HEK293 (cell line): Measurements from ENCODE around the gene USP16.
A peak's percentile ranks its signal among the peaks of the same experiment; 100 is the strongest.

Source experiments
- IKZF3 ChIP-seq: fragments of 450-650 bp; IDR thresholded peaks from 2 replicates; pipeline ENCODE4 v1.5.0; 2018; ENCODE audit warnings: missing biosample characterization, mild to moderate bottlenecking, missing genetic modification characterization, moderate library complexity
- OSR2 ChIP-seq: fragments of 450-650 bp; formaldehyde crosslinking; IDR thresholded peaks from 2 replicates; pipeline ENCODE4 v1.5.1; 2016; ENCODE audit warnings: missing biosample characterization, missing genetic modification characterization
- REPIN1 ChIP-seq: fragments of 450-650 bp; formaldehyde crosslinking; IDR thresholded peaks from 2 replicates; pipeline ENCODE4 v1.5.1; 2017; ENCODE audit warnings: missing biosample characterization, missing genetic modification characterization, low read depth
- SALL2 ChIP-seq: fragments of 450-650 bp; formaldehyde crosslinking; IDR thresholded peaks from 2 replicates; pipeline ENCODE4 v1.5.0; 2017; ENCODE audit warnings: missing biosample characterization, mild to moderate bottlenecking, missing genetic modification characterization, borderline replicate concordance
- SP2 ChIP-seq: fragments of 450-650 bp; formaldehyde crosslinking; IDR thresholded peaks from 2 replicates; pipeline ENCODE4 v1.5.1; 2016; ENCODE audit warnings: missing biosample characterization, missing genetic modification characterization
- SP7 ChIP-seq: fragments of 450-650 bp; formaldehyde crosslinking; IDR thresholded peaks from 2 replicates; pipeline ENCODE4 v1.5.1; 2016; ENCODE audit warnings: missing biosample characterization, missing genetic modification characterization
- YY1 ChIP-seq: fragments of 450-650 bp; formaldehyde crosslinking; IDR thresholded peaks from 2 replicates; pipeline ENCODE4 v1.5.1; 2018; ENCODE audit warnings: missing biosample characterization, missing genetic modification characterization
- ZBTB7A ChIP-seq: fragments of 450-650 bp; formaldehyde crosslinking; IDR thresholded peaks from 2 replicates; pipeline ENCODE4 v1.5.1; 2016; ENCODE audit warnings: low read depth, missing biosample characterization, missing genetic modification characterization
- ZNF132 ChIP-seq: fragments of 450-650 bp; formaldehyde crosslinking; IDR thresholded peaks from 2 replicates; pipeline ENCODE4 v1.5.1; 2017; ENCODE audit warnings: missing biosample characterization, missing genetic modification characterization, borderline replicate concordance
- ZNF138 ChIP-seq: fragments of 450-650 bp; formaldehyde crosslinking; IDR thresholded peaks from 2 replicates; pipeline ENCODE4 v1.5.1; 2016; ENCODE audit warnings: missing biosample characterization, missing genetic modification characterization, borderline replicate concordance
- ZNF202 ChIP-seq: fragments of 450-650 bp; formaldehyde crosslinking; IDR thresholded peaks from 2 replicates; pipeline ENCODE4 v1.5.1; 2016; ENCODE audit warnings: missing biosample characterization, missing genetic modification characterization, borderline replicate concordance
- ZNF24 ChIP-seq: fragments of 450-650 bp; formaldehyde crosslinking; IDR thresholded peaks from 2 replicates; pipeline ENCODE4 v1.5.1; 2016; ENCODE audit warnings: missing biosample characterization, missing genetic modification characterization
- ZNF266 ChIP-seq: fragments of 450-650 bp; formaldehyde crosslinking; IDR thresholded peaks from 2 replicates; pipeline ENCODE4 v1.5.1; 2016; ENCODE audit warnings: missing biosample characterization, missing genetic modification characterization, low read depth
- ZNF324 ChIP-seq: fragments of 450-650 bp; formaldehyde crosslinking; IDR thresholded peaks from 2 replicates; pipeline ENCODE4 v1.5.1; 2016; ENCODE audit warnings: missing biosample characterization, missing genetic modification characterization
- ZNF335 ChIP-seq: fragments of 450-650 bp; formaldehyde crosslinking; conservative IDR thresholded peaks from 2 replicates; pipeline ENCODE4 v1.5.1; 2016; ENCODE audit warnings: missing biosample characterization, missing genetic modification characterization
- ZNF394 ChIP-seq: fragments of 450-650 bp; formaldehyde crosslinking; IDR thresholded peaks from 2 replicates; pipeline ENCODE4 v1.5.1; 2016; ENCODE audit warnings: missing biosample characterization, missing genetic modification characterization, mild to moderate bottlenecking, moderate library complexity, borderline replicate concordance
- ZNF501 ChIP-seq: fragments of 450-650 bp; formaldehyde crosslinking; IDR thresholded peaks from 2 replicates; pipeline ENCODE4 v1.5.1; 2016; ENCODE audit warnings: missing biosample characterization, missing genetic modification characterization
- ZNF544 ChIP-seq: fragments of 450-650 bp; formaldehyde crosslinking; IDR thresholded peaks from 2 replicates; pipeline ENCODE4 v1.5.0; 2017; ENCODE audit warnings: missing biosample characterization, missing genetic modification characterization
- ZNF548 ChIP-seq: fragments of 450-650 bp; formaldehyde crosslinking; IDR thresholded peaks from 2 replicates; pipeline ENCODE4 v1.5.1; 2016; ENCODE audit warnings: missing biosample characterization, missing genetic modification characterization
- ZNF585B ChIP-seq: fragments of 450-650 bp; formaldehyde crosslinking; IDR thresholded peaks from 2 replicates; pipeline ENCODE4 v1.5.1; 2016; ENCODE audit warnings: missing biosample characterization, missing genetic modification characterization
- ZNF670 ChIP-seq: fragments of 450-650 bp; formaldehyde crosslinking; IDR thresholded peaks from 2 replicates; pipeline ENCODE4 v1.5.1; 2016; ENCODE audit warnings: missing biosample characterization, missing genetic modification characterization, low read depth
- ZNF701 ChIP-seq: fragments of 450-650 bp; formaldehyde crosslinking; IDR thresholded peaks from 2 replicates; pipeline ENCODE4 v1.5.1; 2016; ENCODE audit warnings: missing biosample characterization, missing genetic modification characterization
- ZXDB ChIP-seq: fragments of 450-650 bp; formaldehyde crosslinking; IDR thresholded peaks from 2 replicates; pipeline ENCODE4 v1.5.1; 2016; ENCODE audit warnings: missing biosample characterization, missing genetic modification characterization
- TF ChIP-seq, protein P1 (sequence below): fragments of 450-650 bp; formaldehyde crosslinking; IDR thresholded peaks from 2 replicates; pipeline ENCODE4 v1.5.0; 2017; ENCODE audit warnings: missing biosample characterization, missing genetic modification characterization, borderline replicate concordance
- TF ChIP-seq, protein P2 (sequence below): fragments of 450-650 bp; formaldehyde crosslinking; IDR thresholded peaks from 2 replicates; pipeline ENCODE4 v1.5.1; 2017; ENCODE audit warnings: missing biosample characterization, missing genetic modification characterization
- TF ChIP-seq, protein P3 (sequence below): fragments of 450-650 bp; formaldehyde crosslinking; IDR thresholded peaks from 2 replicates; pipeline ENCODE4 v1.5.1; 2017; ENCODE audit warnings: missing biosample characterization, missing genetic modification characterization
- TF ChIP-seq, protein P4 (sequence below): fragments of 450-650 bp; formaldehyde crosslinking; IDR thresholded peaks from 2 replicates; pipeline ENCODE4 v1.5.1; 2016; ENCODE audit warnings: missing biosample characterization, missing genetic modification characterization
- TF ChIP-seq, protein P5 (sequence below): fragments of 450-650 bp; formaldehyde crosslinking; conservative IDR thresholded peaks from 2 replicates; pipeline ENCODE4 v1.5.1; 2016; ENCODE audit warnings: low read depth, missing biosample characterization, missing genetic modification characterization

Gene USP16

DNA sequence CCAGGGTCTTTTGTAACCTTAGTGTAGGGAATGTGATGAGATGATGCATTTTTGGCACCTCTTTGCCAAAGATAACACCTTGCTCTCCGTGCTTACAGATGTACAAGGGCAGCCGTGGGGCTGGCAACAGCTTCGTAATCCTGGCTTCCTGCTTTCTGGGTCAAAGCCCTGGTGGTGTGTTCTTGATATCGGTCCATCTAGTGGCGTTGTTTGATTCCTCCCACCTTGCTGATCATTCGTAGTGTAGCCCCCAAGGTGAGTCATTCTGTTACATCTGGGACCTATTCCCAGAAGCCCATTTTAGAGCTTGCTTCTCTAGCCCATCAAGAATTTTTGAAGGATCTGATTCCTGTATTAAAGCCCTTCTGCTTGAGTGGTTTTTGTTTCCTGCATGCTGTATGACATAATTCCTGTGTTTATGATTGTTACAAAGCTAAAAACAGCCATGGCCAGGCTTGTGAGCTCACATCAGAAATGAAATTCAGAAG lies 56.0 kb downstream of the USP16 start (continued):
- TF ChIP-seq, protein P1, sequence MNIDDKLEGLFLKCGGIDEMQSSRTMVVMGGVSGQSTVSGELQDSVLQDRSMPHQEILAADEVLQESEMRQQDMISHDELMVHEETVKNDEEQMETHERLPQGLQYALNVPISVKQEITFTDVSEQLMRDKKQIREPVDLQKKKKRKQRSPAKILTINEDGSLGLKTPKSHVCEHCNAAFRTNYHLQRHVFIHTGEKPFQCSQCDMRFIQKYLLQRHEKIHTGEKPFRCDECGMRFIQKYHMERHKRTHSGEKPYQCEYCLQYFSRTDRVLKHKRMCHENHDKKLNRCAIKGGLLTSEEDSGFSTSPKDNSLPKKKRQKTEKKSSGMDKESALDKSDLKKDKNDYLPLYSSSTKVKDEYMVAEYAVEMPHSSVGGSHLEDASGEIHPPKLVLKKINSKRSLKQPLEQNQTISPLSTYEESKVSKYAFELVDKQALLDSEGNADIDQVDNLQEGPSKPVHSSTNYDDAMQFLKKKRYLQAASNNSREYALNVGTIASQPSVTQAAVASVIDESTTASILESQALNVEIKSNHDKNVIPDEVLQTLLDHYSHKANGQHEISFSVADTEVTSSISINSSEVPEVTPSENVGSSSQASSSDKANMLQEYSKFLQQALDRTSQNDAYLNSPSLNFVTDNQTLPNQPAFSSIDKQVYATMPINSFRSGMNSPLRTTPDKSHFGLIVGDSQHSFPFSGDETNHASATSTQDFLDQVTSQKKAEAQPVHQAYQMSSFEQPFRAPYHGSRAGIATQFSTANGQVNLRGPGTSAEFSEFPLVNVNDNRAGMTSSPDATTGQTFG (tag by site-specific recombination): no peak
- no peak for TF ChIP-seq OSR2
- TF ChIP-seq YY1 (tag by site-specific recombination): no peak
- no peak for TF ChIP-seq ZNF266 (tag by site-specific recombination)
- no peak for TF ChIP-seq ZNF670 (tag by site-specific recombination)
- TF ChIP-seq, protein P2, sequence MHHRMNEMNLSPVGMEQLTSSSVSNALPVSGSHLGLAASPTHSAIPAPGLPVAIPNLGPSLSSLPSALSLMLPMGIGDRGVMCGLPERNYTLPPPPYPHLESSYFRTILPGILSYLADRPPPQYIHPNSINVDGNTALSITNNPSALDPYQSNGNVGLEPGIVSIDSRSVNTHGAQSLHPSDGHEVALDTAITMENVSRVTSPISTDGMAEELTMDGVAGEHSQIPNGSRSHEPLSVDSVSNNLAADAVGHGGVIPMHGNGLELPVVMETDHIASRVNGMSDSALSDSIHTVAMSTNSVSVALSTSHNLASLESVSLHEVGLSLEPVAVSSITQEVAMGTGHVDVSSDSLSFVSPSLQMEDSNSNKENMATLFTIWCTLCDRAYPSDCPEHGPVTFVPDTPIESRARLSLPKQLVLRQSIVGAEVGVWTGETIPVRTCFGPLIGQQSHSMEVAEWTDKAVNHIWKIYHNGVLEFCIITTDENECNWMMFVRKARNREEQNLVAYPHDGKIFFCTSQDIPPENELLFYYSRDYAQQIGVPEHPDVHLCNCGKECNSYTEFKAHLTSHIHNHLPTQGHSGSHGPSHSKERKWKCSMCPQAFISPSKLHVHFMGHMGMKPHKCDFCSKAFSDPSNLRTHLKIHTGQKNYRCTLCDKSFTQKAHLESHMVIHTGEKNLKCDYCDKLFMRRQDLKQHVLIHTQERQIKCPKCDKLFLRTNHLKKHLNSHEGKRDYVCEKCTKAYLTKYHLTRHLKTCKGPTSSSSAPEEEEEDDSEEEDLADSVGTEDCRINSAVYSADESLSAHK (tag by site-specific recombination): no peak
- TF ChIP-seq ZNF202 (tag by site-specific recombination): no peak
- no peak for TF ChIP-seq ZNF138
- TF ChIP-seq SALL2 (tag by site-specific recombination): no peak
- no peak for TF ChIP-seq ZBTB7A
- no peak for TF ChIP-seq ZNF585B (tag by site-specific recombination)
- no peak for TF ChIP-seq REPIN1 (tag by site-specific recombination)
- TF ChIP-seq ZNF394 (tag by site-specific recombination): peak; percentile 22; the same call in 1 of the 2 replicates
- no peak for TF ChIP-seq ZNF335 (tag by site-specific recombination)
- TF ChIP-seq, protein P3, sequence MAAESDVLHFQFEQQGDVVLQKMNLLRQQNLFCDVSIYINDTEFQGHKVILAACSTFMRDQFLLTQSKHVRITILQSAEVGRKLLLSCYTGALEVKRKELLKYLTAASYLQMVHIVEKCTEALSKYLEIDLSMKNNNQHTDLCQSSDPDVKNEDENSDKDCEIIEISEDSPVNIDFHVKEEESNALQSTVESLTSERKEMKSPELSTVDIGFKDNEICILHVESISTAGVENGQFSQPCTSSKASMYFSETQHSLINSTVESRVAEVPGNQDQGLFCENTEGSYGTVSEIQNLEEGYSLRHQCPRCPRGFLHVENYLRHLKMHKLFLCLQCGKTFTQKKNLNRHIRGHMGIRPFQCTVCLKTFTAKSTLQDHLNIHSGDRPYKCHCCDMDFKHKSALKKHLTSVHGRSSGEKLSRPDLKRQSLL (tag by site-specific recombination): no peak
- TF ChIP-seq ZNF701: no peak
- no peak for TF ChIP-seq SP2 (tag by site-specific recombination)
- no peak for TF ChIP-seq ZNF548 (tag by site-specific recombination)
- TF ChIP-seq IKZF3 (tag by site-specific recombination): no peak
- no peak for TF ChIP-seq ZNF544 (tag by site-specific recombination)
- TF ChIP-seq, protein P4, sequence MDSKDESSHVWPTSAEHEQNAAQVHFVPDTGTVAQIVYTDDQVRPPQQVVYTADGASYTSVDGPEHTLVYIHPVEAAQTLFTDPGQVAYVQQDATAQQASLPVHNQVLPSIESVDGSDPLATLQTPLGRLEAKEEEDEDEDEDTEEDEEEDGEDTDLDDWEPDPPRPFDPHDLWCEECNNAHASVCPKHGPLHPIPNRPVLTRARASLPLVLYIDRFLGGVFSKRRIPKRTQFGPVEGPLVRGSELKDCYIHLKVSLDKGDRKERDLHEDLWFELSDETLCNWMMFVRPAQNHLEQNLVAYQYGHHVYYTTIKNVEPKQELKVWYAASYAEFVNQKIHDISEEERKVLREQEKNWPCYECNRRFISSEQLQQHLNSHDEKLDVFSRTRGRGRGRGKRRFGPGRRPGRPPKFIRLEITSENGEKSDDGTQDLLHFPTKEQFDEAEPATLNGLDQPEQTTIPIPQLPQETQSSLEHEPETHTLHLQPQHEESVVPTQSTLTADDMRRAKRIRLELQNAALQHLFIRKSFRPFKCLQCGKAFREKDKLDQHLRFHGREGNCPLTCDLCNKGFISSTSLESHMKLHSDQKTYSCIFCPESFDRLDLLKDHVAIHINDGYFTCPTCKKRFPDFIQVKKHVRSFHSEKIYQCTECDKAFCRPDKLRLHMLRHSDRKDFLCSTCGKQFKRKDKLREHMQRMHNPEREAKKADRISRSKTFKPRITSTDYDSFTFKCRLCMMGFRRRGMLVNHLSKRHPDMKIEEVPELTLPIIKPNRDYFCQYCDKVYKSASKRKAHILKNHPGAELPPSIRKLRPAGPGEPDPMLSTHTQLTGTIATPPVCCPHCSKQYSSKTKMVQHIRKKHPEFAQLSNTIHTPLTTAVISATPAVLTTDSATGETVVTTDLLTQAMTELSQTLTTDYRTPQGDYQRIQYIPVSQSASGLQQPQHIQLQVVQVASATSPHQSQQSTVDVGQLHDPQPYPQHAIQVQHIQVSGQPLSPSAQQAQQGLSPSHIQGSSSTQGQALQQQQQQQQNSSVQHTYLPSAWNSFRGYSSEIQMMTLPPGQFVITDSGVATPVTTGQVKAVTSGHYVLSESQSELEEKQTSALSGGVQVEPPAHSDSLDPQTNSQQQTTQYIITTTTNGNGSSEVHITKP (tag by site-specific recombination): peak; percentile 64
- 0 out of 2 replicates have a peak, but pooled peaks have one; percentile 52 for TF ChIP-seq ZNF324 (tag by site-specific recombination)
- no peak for TF ChIP-seq ZNF132
- TF ChIP-seq SP7 (tag by site-specific recombination): peak; percentile 31; the same call in 1 of the 2 replicates
- no peak for TF ChIP-seq ZNF501 (tag by site-specific recombination)
- TF ChIP-seq, protein P5, sequence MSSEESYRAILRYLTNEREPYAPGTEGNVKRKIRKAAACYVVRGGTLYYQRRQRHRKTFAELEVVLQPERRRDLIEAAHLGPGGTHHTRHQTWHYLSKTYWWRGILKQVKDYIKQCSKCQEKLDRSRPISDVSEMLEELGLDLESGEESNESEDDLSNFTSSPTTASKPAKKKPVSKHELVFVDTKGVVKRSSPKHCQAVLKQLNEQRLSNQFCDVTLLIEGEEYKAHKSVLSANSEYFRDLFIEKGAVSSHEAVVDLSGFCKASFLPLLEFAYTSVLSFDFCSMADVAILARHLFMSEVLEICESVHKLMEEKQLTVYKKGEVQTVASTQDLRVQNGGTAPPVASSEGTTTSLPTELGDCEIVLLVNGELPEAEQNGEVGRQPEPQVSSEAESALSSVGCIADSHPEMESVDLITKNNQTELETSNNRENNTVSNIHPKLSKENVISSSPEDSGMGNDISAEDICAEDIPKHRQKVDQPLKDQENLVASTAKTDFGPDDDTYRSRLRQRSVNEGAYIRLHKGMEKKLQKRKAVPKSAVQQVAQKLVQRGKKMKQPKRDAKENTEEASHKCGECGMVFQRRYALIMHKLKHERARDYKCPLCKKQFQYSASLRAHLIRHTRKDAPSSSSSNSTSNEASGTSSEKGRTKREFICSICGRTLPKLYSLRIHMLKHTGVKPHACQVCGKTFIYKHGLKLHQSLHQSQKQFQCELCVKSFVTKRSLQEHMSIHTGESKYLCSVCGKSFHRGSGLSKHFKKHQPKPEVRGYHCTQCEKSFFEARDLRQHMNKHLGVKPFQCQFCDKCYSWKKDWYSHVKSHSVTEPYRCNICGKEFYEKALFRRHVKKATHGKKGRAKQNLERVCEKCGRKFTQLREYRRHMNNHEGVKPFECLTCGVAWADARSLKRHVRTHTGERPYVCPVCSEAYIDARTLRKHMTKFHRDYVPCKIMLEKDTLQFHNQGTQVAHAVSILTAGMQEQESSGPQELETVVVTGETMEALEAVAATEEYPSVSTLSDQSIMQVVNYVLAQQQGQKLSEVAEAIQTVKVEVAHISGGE (tag by site-specific recombination): 0 out of 2 replicates have a peak, but pooled peaks have one; percentile 25
- no peak for TF ChIP-seq ZNF24
- TF ChIP-seq ZXDB: 0 out of 2 replicates have a peak, but pooled peaks have one; percentile 21
